CD14-positive monocyte (primary cell): Measurements from ENCODE around the gene HKDC1. TPM values are rescaled to one million over a fixed set of nuclear protein-coding genes. Genes with fewer than 3 reads are reported as not detected.

Experiments used
- DNase-seq, 3 donors: peaks; one replicate each; pipeline ENCODE4 v3.0.0-alpha.2; 2011 to 2022
- H2AFZ ChIP-seq: 2 replicates; pipeline ENCODE4 v1.6.0; 2012; ENCODE audit warnings: mild to moderate bottlenecking, low read depth, low read length, inconsistent platforms; ENCODE audit not compliant: insufficient read depth, poor library complexity, severe bottlenecking
- H3K27ac ChIP-seq, 2 donors: 1 replicate in 1 of 2; 2 replicates in 1 of 2; pipeline ENCODE4 v1.5.1; 2012 to 2013; ENCODE audit warnings: low read length in 2 of 2, control low read depth in 1 of 2, inconsistent platforms in 1 of 2, low read depth in 1 of 2, mild to moderate bottlenecking in 1 of 2
- H3K27me3 ChIP-seq, 2 donors: one replicate each; pipeline versions ENCODE4 v1.6.0 to v1.6.1; 2011 to 2013; ENCODE audit warnings: low read length in 2 of 2; ENCODE audit not compliant: control insufficient read depth in 2 of 2, insufficient read depth in 2 of 2
- H3K36me3 ChIP-seq, 2 donors: replicated peaks in 1 of 2; 1 replicate in 1 of 2; 2 replicates in 1 of 2; pipeline versions ENCODE4 v1.5.1 to v1.6.1; 2012 to 2013; ENCODE audit warnings: low read length in 2 of 2, control low read depth in 1 of 2, inconsistent platforms in 1 of 2, mild to moderate bottlenecking in 1 of 2; ENCODE audit not compliant: insufficient read depth in 2 of 2, control insufficient read depth in 1 of 2
- H3K4me1 ChIP-seq, 2 donors: 1 replicate in 1 of 2; 2 replicates in 1 of 2; pipeline versions ENCODE4 v1.5.1 to v1.6.1; 2012 to 2013; ENCODE audit warnings: low read length in 2 of 2, control low read depth in 1 of 2, inconsistent platforms in 1 of 2, mild to moderate bottlenecking in 1 of 2, moderate library complexity in 1 of 2; ENCODE audit not compliant: insufficient read depth in 2 of 2, control insufficient read depth in 1 of 2
- H3K4me2 ChIP-seq: replicated peaks from 2 replicates; pipeline ENCODE3; 2012; ENCODE audit warnings: low read length, moderate library complexity, mild to moderate bottlenecking; ENCODE audit not compliant: poor library complexity, severe bottlenecking; ENCODE audit errors: extremely low read depth
- H3K4me3 ChIP-seq, 3 experiments: fragments of 200-600 bp in 1 of 3; sonication (generic) in 1 of 3; replicated peaks in 1 of 3; 1 replicate in 2 of 3; 2 replicates in 1 of 3; pipeline ENCODE4 v1.5.1; 2011 to 2013; ENCODE audit warnings: low read length in 3 of 3, mild to moderate bottlenecking in 3 of 3, control low read depth in 2 of 3, low read depth in 2 of 3, inconsistent platforms in 1 of 3, moderate library complexity in 1 of 3
- H3K79me2 ChIP-seq: 2 replicates; pipeline ENCODE4 v1.6.0; 2012; ENCODE audit warnings: mild to moderate bottlenecking, control low read depth, inconsistent platforms, low read length, moderate library complexity; ENCODE audit not compliant: insufficient read depth
- H3K9ac ChIP-seq: 2 replicates; pipeline ENCODE4 v1.6.0; 2017; ENCODE audit warnings: low read length, mild to moderate bottlenecking; ENCODE audit not compliant: insufficient read depth, poor library complexity, severe bottlenecking
- H3K9me3 ChIP-seq, 2 donors: replicated peaks in 1 of 2; 1 replicate in 1 of 2; 2 replicates in 1 of 2; pipeline versions ENCODE4 v1.5.1 to v1.6.1; 2012 to 2013; ENCODE audit warnings: low read length in 2 of 2, control low read depth in 1 of 2; ENCODE audit not compliant: control insufficient read depth in 1 of 2, insufficient read depth in 1 of 2
- H4K20me1 ChIP-seq: 2 replicates; pipeline ENCODE4 v1.6.0; 2012; ENCODE audit warnings: mild to moderate bottlenecking, low read length, control low read depth, moderate library complexity; ENCODE audit not compliant: insufficient read depth
- H3K27ac Mint-ChIP-seq, 7 donors: one replicate each; pipeline ENCODE4 v1.8.0; 2020; ENCODE audit warnings: mild to moderate bottlenecking in 7 of 7, mixed read lengths in 7 of 7, moderate library complexity in 6 of 7, inconsistent platforms in 2 of 7
- H3K27me3 Mint-ChIP-seq, 3 donors: one replicate each; pipeline ENCODE4 v1.8.0; 2021 to 2022; ENCODE audit warnings: low read depth in 3 of 3, mild to moderate bottlenecking in 3 of 3, mixed read lengths in 3 of 3, moderate library complexity in 3 of 3, inconsistent platforms in 1 of 3
- H3K36me3 Mint-ChIP-seq, 2 donors: one replicate each; pipeline ENCODE4 v1.8.0; 2020; ENCODE audit warnings: mixed read lengths in 2 of 2, inconsistent platforms in 1 of 2, mild to moderate bottlenecking in 1 of 2
- H3K4me1 Mint-ChIP-seq: one replicate; pipeline ENCODE4 v1.8.0; 2020; ENCODE audit warnings: mild to moderate bottlenecking, mixed read lengths
- H3K4me3 Mint-ChIP-seq, 2 donors: one replicate each; pipeline ENCODE4 v1.8.0; 2020; ENCODE audit warnings: mild to moderate bottlenecking in 2 of 2, mixed read lengths in 2 of 2, moderate library complexity in 1 of 2
- H3K9me3 Mint-ChIP-seq, 7 donors: one replicate each; pipeline ENCODE4 v1.8.0; 2020 to 2022; ENCODE audit warnings: mixed read lengths in 7 of 7, mild to moderate bottlenecking in 6 of 7, moderate library complexity in 6 of 7, inconsistent platforms in 2 of 7
- WGBS: methylation state at CpG from one replicate; pipeline ENCODE4 v1.1.5; 2013; ENCODE audit warnings: missing lambda C conversion rate; ENCODE audit not compliant: insufficient coverage; 5-methylcytosine and 5-hydroxymethylcytosine counted together
- intact Hi-C, 2 donors: fragments of 100-400 bp; cut with micrococcal nuclease; formaldehyde crosslinking; loops; one replicate each; pipeline versions ENCODE4 v1.15.0 to v1.15.1; 2023
- polyA plus RNA-seq, 3 donors: library from polyadenylated mRNA; depleted of rRNA in 1 of 3; unstranded in 2 of 3; stranded (reverse) in 1 of 3; fragments of 300-500 nt in 2 of 3; fragments of >200 nt in 1 of 3; fragmentation: Illumina TruSeq in 2 of 3; gene quantifications; 1 replicate in 2 of 3; 2 replicates in 1 of 3; pipeline ENCODE4 v1.2.3, GENCODE V29; 2012 to 2021
- TF ChIP-seq, protein P1 (sequence below): fragments of 200-600 bp; IDR thresholded peaks from one replicate; pipeline ENCODE4 v1.8.0; 2022; ENCODE audit warnings: antibody characterized with exemption, mild to moderate bottlenecking

The HKDC1 gene
- polyA plus RNA-seq, 3 donors: not detected

- Histone ChIP-seq H3K4me2 (no peak overlapping the region), H4K20me1 (no peaks in the 10 kb centered on the region), H3K27ac (no peak overlapping the region), H3K9me3 (no peaks in the 10 kb centered on the region), H3K9ac (no peak overlapping the region), H3K4me3 (no peak overlapping the region), H3K27me3 (no peaks in the 10 kb centered on the region), H3K4me1 (peaks cover 21 to 30% of the 10 kb centered on the region in 2 donors), H2AFZ (no peak overlapping the region), H3K79me2 (no peaks in the 10 kb centered on the region), H3K36me3 (no peaks in the 10 kb centered on the region)
- H3K4me3 Mint-ChIP-seq: no peak overlapping the region
- TF ChIP-seq, protein P1, sequence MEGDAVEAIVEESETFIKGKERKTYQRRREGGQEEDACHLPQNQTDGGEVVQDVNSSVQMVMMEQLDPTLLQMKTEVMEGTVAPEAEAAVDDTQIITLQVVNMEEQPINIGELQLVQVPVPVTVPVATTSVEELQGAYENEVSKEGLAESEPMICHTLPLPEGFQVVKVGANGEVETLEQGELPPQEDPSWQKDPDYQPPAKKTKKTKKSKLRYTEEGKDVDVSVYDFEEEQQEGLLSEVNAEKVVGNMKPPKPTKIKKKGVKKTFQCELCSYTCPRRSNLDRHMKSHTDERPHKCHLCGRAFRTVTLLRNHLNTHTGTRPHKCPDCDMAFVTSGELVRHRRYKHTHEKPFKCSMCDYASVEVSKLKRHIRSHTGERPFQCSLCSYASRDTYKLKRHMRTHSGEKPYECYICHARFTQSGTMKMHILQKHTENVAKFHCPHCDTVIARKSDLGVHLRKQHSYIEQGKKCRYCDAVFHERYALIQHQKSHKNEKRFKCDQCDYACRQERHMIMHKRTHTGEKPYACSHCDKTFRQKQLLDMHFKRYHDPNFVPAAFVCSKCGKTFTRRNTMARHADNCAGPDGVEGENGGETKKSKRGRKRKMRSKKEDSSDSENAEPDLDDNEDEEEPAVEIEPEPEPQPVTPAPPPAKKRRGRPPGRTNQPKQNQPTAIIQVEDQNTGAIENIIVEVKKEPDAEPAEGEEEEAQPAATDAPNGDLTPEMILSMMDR: no peak
- H3K36me3 Mint-ChIP-seq: no peaks in the 10 kb centered on the region
- H3K27me3 Mint-ChIP-seq: no peaks in the 10 kb centered on the region
- no peak for DNase-seq
- H3K9me3 Mint-ChIP-seq: peaks cover 0 to 5% (median 1%) of the 10 kb centered on the region in 7 donors
- peaks cover 25% of the 10 kb centered on the region for H3K4me1 Mint-ChIP-seq
- no peak overlapping the region for H3K27ac Mint-ChIP-seq
- intact Hi-C loops: no loop called here
- WGBS: no CpG with 5 or more reads among the region's 1 CpG
Measured at GRCh38 chr10:69275444-69275843, 55.3 kb downstream of the HKDC1 start.

GRCh38 chr10:69276503-69276902, 56.4 kb downstream of the HKDC1 start:
- no peak overlapping the region for H3K27ac ChIP-seq
- no peak overlapping the region for H2AFZ ChIP-seq
- Mint-ChIP-seq H3K9me3 (peaks cover 3 to 7% (median 4%) of the 10 kb centered on the region in 7 donors), H3K27ac (no peak overlapping the region), H3K4me1 (peaks cover 27% of the 10 kb centered on the region), H3K27me3 (no peaks in the 10 kb centered on the region), H3K36me3 (no peaks in the 10 kb centered on the region), H3K4me3 (no peak overlapping the region)
- TF ChIP-seq, protein P1: no peak
- H3K27me3 ChIP-seq: no peaks in the 10 kb centered on the region
- no peaks in the 10 kb centered on the region for H3K79me2 ChIP-seq
- no peak overlapping the region for H3K4me3 ChIP-seq
- peaks cover 21 to 25% of the 10 kb centered on the region in 2 donors for H3K4me1 ChIP-seq
- H3K4me2 ChIP-seq: no peak overlapping the region
- H3K9me3 ChIP-seq: no peaks in the 10 kb centered on the region
- no peak for DNase-seq
- H3K9ac ChIP-seq: no peak overlapping the region
- intact Hi-C loops: no loop called here
- no peaks in the 10 kb centered on the region for H3K36me3 ChIP-seq
- WGBS: 100% methylated on average over 1 of the region's 6 CpGs
- H4K20me1 ChIP-seq: no peaks in the 10 kb centered on the region
